NCI-H774 (cell line): Measurements from ENCODE around the gene CSNK1G1.
"Not testable (repeated sequence)": the region's sequence is repeated elsewhere in the genome, so short reads cannot be mapped to it uniquely, and the experiment has no call there.

ENCODE experiments used
- DNase-seq: peaks from one replicate; lab custom pipeline; 2025; lab: John Stamatoyannopoulos, UW

Gene CSNK1G1

DNA sequence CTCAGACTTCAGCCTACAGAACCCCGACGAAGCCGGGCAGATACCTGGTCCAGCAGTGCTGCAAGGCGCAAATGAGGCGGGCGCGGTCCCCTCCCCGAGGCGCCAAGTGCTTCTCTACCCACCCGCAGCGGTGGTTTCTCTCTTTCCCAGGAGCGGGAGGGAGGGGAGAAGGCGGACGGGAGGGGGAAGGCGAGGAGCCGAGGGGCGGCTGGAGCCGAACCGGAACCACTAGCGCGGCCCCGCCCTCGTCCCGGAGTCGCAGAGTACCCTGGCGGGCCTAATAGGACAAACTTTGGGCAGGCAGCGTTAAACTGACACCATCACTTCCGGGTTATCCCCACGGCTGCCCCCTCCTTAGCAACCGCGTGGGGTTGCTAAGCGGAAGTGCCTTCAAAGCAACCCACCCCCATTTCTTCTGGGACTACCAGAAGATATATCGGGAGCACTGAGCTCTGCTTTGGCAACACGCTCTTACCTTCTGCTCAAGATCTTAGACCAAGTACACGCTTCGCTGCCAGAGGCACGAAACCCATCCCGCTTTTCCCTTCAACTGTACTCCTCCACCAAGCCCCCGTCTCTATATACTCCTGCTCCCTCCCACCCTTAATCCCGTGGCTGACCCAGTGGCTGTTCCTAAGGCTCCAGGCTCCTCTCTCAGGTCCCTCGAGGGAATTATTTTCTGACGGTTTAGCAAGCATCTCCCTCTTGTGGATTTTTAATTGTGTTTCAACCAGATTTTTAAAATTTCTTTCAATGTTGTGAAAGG, at the start of gene CSNK1G1:
TSS of gene CSNK1G1 (minus strand) at position 230 of the 766 bp plus-strand sequence. CDS start 55,674 bp downstream, outside the sequence.
- peak; percentile 93 for DNase-seq

DNA sequence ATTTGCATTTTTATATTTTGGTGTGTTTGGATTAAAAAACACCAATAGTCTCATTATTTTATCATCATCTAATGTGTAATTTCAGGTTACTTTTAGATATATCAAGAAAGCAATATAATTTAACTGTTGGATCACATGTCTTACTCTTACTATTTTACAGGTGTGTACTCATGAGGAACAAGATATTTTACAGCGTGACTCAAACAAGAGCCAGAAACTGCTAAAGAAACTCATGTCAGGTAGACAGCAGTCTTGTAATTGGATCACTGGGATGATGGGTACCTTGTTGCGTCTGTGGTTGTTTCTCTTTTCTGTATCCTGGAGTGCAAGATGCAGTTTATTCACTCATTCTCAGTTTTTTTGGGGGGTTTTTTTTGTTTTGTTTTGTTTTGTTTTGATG, 44.6 kb upstream of the CSNK1G1 start:
- no peak for DNase-seq

DNA sequence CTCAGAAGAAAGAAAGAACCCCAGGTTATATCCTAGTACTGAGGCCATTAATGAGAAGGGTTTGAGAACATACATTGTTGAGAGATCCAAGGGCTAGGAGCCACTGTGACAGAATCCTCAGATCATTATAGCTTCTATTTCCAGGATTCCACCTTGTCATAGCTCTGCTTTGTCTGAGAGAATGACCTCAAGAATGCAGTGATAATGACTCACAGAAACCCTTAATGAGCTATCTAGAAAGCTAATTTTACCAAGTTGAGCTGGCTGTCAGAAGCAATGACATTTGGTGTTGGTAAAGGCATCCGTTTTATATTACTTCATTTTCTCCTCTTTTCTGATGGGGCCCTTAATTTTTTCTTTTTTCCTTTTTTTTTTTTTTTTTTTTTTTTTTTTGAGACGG, 42.6 kb upstream of the CSNK1G1 start:
- DNase-seq: no peak

DNA sequence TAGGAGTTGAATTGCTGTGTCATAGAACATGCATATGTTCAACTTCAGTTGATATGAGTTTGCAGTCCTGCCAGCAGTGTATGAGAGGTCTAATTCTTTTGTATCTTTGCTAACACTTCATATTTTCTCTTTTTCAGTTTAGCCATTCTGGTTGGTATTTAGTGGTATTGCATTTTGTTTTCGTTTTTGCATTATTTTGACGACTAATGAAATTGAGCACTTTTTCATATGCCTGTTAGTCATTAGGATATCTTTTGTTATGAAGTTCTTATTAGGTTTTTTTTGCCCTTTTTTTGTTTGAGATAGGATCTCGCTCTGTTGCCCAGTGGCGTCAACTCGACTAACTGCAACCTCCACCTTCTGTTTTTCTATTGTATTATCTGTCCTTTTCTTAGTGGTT, 40.8 kb upstream of the CSNK1G1 start:
- no peak for DNase-seq

DNA sequence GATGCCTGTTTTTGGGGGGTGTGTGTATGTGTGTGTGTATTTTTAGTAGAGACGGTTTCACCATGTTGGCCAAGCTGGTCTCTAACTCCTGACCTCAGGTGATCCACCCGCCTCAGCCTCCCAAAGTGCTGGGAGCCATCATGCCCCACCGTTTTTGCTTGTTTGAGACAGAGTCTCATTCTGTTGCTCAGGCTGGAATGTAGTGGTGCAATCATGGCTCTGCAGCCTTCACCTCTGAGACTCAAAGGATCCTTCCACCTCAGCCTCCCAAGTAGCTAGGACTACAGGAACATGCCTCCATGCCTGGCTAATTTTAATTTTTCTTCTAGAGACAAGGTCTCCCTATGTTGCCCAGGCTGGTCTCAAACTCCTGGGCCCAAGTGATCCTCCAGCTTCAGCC, 36.5 kb upstream of the CSNK1G1 start:
- not testable (repeated sequence) for DNase-seq

DNA sequence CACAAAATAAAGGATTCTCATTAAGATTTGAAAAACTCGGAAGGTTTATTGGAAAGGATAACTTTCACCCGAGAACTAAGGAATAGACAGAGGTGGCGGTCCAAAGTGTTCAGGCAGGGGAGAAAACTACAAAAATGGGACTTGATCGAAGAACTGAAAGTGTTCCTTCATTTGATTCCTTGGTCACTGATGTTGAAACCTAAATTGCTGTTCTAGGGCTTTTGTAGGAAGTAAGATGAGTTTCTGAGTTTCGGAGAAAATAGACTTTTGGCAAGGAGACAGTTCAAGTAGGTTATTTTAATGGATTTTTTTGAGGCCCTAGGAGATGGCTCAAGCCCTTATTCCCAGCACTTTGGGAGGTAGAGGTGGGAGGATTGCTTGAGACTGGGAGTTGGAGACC, 33.1 kb upstream of the CSNK1G1 start:
- DNase-seq: no peak

DNA sequence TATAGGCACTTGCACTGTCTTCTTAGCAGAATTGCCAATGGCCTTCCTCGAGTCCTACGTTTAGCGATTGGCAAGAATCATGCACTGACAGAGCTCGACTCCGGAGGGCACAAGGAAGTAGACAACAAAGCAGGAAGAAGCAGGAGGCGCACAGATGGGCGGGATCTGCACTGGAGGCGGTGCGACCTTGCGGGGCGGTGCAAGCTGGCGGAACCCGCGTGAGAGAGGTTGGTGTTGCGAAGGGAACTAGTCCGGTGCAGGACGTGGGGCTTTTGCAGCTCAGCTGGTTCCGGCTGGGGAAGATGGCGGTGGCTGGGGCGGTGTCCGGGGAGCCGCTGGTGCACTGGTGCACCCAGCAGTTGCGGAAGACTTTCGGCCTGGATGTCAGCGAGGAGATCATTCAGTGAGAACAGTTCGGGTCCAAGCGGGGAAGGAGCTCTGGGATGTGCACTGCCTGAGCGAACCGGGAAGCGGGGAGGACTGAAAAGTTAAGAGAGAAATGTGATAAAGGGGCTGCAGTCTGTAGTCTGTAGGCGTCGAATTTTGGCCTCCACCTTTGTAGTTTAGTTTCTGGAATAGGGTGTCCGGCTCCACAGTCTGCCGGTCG, 31.7 kb upstream of the CSNK1G1 start, which contains the start of gene TRIP4:
TSS of gene TRIP4 (plus strand) at position 275 of the 607 bp plus-strand sequence. CDS start at position 303, 28 bp downstream.
- peak; percentile 88 for DNase-seq

DNA sequence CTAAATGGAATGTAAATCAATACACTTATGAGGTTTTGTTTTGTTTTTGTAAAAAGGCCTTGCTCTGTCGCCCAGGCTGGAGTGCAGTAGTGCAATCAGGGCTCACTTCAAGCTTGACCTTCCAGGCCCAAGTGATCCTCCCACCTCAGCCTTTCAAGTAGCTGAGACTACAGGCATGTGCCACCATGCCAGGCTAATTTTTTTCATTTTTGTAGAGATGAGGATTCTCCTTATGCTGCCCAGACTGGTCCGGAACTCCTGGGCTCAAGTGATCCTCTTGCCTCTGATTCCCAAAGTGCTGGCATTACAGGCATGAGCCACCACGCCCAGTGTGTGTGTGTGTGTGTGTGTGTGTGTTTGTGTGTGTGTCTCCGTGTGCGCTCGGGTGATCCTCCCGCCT, 30.3 kb upstream of the CSNK1G1 start:
- no peak for DNase-seq

DNA sequence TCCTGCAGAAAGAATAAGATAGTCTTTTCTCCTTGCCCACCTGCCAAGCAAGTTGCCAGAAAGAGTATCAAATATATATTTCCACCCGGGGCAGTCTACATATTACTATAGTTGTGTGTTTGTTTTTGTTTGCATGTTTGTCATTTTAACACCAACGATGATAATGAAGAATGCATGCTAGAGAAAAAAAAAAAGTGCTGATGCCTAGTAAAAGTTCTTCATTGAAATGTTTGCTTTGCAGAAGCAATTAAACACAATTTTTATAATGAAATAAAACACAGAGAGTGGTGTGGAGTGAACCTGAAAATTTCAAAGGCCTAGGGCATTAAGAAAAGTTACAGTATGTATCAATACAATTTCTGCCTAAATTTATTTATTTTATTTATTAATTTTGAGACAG, 27.8 kb upstream of the CSNK1G1 start:
- DNase-seq: no peak

DNA sequence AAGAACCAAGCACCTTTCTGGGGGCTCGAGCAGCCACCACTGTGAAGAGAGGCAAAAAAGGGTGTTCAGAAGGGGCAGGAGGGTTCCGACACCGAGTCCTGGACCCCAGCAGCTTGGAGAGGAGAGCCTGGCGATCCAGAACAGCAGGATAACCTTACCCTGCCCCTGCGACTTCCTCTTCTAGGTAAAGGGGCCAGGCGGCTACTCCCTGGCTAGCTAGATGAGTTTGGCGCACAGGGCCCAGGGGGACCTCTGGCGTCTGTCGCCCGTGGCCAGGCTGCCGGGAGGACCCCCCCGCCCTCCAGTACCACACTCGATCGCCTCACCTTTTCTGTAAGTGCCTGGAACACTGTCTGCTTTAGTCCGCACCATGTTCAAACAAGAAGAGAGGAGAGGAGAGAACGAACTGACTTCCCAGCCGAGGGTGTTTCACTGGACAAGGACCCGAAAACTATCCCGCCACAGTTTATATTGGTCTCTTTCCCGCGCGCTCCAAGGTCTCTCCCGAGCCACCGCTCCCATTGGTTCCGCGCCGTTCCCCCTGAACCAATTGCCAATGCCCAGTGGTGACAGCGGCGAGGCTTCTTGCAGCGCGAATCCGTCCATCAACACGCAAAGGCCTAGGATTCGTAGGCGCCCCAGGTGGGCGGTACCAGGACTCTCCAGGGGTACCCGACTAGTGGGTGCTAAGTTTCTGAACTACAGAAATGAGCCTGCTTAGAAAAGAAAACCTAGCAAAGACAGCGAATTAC, 25.2 kb upstream of the CSNK1G1 start, which contains the start of gene PCLAF:
TSS of gene PCLAF (minus strand) at position 442 of the 752 bp plus-strand sequence. CDS start at position 372, 70 bp downstream.
- DNase-seq: peak; percentile 93

DNA sequence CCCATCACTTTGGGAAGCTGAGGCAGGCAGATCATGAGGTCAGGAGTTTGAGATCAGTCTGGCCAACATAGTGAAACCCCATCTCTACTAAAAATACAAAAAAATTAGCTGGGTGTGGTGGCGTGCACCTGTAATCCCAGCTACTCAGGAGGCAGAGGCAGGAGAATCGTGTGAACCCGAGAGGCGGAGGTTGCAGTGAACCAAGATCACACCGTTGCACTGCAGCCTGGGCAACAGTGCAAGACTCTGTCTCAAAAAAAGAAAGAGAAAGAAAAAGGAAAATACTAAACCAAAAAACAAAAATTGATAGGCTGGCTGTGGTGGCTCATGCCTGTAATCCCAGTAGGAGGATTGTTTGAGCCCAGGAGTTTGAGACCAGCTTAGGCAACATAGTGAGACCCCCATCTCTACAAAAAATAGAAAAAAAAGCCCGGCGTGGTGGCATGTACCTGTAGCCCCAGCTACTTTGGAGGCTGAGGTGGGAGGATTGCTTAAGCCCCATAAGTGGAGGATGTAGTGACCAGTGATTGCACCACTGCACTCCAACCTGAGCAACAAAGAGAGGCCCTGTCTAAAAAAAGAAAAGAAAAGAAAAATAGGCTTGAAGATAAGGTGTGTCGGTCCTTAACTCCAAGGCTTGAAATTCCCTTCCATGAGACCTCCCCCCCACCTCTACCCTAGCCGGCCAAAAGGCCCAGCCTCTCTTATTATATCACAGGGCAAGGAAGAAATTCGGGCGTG, 24.3 kb upstream of the CSNK1G1 start:
- DNase-seq: not testable (repeated sequence)

DNA sequence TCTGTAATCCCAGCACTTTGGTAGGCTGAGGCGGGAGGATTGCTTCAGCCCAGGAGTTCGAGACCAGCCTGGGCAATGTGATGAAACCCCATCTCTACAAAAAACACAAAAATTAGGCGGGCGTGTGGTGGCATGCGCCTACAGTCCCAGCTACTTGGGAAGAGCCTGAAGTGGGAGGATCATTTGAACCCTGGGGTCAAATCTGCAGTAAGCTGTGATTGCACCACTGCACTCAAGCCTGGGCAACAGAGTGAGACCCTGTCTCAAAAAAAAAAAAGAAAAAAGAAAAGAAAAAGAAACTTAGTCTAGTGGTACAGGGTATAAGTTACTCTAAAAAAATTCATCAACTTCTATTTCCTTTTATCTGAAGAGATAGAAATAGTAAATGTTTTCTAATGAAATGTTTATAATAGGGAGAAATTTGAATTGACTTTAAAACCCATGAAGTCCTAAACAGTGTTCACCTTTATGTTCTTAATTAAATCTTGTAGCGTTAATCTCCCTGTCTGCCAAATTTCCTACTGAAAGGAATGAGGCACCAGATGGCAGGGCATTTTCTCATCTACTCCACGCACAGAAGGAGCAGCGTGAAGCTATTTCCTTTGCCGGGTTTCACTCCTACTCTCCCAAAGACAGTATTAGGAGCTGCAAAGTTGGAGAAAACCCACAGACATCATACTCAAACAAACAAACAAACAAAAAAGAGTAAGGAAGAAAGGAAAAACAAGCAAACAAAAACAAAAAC, 23.4 kb upstream of the CSNK1G1 start:
- no peak for DNase-seq

DNA sequence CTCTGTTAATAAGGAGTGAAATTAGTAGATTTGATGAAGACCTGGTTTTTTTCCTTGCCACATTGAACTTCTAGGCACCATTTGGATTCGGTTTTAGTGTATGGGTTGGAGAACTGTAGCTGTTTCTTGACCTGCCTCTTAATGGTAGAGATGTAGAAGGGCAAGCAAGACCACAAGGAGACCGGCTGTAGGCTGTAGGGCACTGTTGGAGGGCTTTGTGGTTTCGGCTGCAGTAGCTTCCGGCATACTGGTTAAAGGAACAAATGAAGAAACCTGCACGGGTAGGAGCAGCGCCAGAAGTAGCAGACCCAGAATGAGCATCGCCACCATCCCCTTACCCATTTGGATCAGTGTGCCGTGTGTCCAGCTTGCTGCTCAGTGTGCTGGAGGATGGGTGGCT, 17.4 kb upstream of the CSNK1G1 start:
- no peak for DNase-seq

DNA sequence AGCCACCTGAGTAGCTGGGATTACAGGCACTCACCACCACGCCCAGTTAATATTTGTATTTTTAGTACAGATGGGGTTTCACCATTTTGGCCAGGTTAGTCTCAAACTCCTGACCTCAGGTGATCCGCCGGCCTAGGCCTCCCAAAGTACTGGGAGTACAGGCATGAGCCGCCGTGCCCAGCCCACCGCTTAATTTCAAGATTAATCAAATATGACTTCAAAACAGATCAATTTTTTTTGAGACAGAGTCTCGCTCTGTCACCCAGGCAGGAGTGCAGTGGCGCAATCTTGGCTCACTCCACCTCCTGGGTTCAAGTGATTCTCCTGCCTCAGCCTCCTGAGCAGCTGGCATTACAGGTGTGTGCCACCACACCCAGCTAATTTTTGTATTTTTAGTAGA, 15.4 kb upstream of the CSNK1G1 start:
- not testable (repeated sequence) for DNase-seq

DNA sequence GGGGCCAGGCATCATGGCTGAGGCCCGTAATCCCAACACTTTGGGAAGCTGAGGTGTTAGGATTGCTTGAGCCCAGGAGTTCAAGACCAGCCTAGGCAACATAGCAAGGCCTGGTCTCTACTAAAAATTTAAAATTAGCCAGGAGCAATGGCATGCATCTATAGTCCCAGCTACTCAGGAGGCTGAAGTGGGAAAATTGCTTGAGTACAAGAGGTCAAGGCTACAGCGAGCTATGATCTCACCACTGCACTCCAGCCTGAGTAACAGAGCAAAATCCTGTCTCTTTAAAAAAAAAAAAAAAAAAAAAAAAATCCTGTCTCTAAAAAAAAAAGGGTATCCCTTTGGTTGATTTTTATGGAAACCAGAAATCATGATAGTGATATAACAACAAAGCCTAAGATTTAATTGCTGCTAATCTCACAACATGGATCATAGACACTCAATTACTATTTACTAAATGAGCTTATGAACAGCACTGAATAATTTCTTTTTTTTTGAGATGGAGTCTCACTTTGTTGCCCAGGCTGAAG, 13.2 kb upstream of the CSNK1G1 start:
- DNase-seq: no peak

DNA sequence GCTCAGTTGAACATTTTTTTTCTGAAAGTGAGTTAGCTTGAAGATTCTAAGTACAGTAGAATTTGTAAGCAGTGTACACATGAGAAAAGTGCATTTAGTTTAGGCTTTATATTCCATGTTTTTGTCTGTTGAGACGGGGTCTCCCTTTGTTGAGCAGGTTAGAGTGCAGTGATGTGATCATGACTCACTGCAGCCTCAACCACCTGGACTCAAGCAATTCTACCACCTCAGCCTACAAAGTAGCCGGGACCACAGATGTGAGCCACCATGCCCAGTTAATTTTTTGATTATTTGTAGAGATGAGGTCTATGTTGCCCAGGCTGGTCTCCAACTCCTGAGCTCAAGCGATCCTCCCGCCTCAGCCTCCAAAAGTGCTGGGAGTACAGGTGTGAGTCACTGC, 5.3 kb upstream of the CSNK1G1 start:
- DNase-seq: no peak

DNA sequence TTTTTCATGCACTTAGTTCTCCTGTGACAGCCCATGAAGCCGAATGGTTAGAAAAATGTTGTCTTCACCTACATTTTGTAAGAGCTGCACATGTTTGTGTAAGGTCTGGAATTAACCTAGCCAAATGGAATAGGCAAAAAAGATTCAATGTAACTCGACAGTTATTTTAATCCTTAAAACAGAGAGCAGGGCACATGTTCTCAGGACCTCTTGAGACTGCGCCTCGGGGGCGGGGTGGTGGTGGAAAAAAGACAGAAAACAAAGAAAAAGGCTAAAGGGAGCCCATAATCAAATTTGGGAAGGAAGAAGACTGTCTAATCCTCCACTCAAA, 702 bp upstream of the CSNK1G1 start:
- DNase-seq: no peak

DNA sequence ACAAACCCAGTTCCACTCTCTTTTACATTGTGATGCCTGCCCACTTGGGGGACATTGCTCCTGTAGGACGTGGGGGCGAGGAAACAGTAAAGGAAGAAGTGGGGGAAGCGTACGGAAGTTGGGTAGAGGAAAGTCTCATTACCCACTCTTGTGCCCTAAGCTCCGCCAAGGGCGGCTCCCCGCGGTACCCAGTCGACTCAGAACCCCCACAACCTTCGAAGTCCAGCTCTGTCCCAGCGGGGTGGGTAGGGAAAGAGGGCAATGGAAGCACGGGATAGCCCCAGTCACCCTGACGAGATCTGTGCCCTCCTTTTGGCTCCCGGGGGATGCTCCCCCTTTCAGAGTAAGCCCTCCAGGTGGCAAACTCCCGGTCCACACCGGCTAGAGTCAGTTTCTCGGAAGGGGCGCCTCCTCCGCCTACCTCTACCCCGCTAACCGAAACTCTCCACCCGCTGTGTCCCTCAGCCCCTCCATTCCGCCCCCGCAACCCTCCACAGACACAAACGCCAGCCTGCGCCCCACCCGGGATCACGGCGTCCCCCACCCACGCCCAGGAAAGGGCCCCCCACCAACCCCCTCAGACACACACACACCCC, 527 bp downstream of the CSNK1G1 start:
- DNase-seq: no peak

DNA sequence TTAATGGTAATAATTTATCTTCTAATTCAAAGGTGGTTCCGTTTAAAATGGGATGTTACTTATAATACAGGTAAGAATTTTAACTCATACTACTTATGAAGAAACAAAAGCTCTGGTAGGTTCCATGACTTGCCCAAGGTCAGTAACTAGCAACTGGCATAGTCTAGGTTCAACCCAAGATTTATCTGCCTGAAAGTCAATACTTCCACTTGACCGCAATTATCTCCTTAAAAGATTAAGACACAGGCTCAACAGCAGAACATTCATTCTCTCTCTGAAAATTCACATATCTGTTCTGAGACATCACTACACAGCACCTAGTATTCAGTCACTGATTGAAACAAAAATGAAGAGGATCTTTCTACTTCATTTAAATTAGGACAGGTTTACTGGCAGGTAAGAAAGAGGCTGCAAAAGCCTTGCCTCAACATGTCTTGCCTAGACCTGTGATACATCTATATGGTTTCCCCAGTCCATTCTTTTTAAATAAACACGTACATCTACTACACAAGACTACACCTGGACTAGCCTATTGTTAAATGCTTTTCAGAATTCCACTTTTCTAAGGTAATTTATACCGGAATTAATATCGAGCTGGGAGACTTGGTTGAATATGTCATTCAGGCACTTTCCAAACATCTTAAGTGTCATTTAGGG, 1.2 kb downstream of the CSNK1G1 start:
- DNase-seq: no peak

DNA sequence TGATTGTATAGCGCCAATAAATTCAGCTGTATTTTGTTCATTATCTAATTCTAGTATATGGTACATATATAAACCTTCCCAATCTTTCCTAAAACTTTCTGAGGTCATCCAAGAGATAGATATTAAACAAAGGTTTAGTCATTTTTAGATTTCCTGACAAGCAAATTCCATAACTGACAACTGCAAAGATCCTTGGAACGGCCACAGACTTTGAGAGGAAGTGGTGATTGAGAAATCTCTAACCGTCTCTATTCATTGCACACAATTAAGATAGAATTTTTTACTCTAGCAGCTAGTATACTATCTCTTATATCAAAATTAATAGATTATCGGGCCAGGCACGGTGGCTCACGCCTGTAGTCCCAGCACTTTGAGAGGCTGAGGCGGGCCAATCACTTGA, 4.7 kb downstream of the CSNK1G1 start:
- DNase-seq: no peak
